Inferior parietal cortex (tissue), 1 donor: ENCODE results near the gene RPS6KB1.
"Not testable (repeated sequence)": the region's sequence is repeated elsewhere in the genome, so short reads cannot be mapped to it uniquely, and the experiment has no call there.

Experiments used
- DNase-seq: peaks from one replicate; pipeline ENCODE4 v3.0.0-alpha.2; 2016; ENCODE audit errors: extremely low spot score

RPS6KB1 gene

DNA sequence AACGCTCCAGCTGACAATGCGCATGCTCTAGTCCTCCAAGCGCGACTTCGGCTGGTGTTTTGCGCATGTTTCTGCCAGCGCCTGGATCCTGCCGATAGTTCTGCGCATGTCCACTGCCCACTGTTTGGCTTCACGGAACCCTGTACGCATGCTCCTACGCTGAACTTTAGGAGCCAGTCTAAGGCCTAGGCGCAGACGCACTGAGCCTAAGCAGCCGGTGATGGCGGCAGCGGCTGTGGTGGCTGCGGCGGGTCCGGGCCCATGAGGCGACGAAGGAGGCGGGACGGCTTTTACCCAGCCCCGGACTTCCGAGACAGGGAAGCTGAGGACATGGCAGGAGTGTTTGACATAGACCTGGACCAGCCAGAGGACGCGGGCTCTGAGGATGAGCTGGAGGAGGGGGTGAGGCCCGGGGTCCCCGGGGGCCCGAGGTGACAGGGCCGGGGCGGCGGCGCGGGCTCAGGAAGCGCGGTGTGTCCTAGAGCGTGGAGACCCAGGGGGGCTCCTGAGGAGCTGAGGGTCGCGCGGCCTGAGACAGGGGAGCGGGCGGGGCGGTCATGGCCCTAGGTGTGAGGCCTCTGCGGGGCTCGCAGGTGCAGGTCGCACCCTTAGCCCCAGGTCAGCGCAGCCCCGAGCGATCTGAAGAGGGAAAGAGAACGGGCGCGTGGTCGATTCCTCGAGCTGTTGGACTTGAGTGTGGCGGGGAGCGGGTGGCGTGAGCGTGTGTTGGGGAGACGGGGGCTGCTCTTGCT is at the start of gene RPS6KB1, which contains the start of gene TUBD1:
Gene RPS6KB1 (plus strand): TSS at position 198 of the 752 bp plus-strand sequence. CDS start 64 bp downstream, at position 262.
Gene TUBD1 (minus strand): TSS at position 20 of the 752 bp plus-strand sequence. CDS start 1,941 bp downstream, outside the sequence.
- DNase-seq: peak; percentile 100

DNA sequence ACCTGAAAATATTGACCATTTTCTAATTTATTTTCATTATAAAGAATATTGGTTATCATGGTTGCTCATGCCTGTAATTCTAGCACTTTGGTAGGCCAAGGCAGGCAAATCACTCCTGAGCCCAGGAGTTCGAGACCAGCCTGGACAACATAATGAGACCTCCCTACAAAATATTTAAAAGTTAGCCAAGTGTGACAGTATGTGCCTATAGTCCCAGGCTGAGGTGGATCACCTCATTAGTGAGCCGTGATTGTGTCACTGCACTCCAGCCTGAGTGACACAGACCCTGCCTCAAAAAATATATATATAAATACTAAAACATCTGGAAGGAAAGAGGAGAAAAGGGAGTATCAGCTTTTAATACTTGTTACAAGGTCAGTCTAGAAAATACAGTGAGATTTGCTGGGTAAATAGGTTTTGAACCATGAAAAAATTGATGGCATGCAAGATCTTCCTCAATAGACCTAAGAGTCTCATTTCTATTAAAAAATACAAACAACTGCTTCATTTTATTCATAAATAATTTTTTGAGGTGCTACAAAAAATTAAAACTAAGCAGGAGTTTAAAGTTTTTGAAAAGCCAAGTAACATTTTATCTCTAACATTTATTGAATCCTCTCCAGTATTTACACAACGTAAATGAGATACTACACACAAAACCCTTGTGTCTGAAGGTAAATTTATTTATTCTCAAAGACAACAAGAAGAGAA is 47.9 kb upstream of the RPS6KB1 start:
- no peak for DNase-seq

DNA sequence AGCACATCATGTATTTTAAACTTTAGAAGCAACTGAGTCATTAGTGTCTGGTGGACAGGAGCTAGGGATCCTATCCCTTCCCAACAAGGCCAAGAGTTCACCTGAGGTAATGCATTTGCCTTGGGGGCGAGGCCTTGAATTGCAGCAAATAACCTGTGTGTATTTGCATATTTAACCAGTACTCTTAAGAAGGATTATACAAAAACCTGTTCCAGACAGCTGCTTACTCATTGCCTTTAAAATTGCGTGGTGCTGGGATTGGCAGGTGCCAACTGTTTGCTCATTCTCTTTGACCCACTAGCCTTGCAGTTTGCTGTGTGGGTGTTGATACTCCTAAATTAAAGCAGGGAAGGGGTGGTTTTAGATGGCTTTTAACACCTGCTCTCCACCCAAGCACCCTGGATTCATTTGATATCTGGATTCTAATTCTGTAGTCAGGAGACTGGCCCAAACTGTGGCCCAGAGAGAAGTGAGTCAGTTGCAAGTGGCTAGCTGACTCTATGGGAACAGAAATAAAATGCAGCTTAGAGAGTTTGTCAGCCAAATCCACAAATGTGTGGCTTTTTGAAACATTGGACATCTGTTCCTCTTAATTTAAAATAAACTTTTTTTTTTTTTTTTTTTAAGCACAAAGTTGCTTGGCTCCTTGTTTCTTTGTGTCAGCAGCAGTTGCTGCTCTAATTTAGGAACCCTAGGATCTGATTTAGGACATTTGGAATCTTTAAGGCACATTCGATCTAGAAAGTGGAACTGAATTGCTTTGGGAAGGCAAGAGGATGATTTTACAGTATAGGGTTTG is 47.1 kb upstream of the RPS6KB1 start:
- DNase-seq: peak; percentile 62

DNA sequence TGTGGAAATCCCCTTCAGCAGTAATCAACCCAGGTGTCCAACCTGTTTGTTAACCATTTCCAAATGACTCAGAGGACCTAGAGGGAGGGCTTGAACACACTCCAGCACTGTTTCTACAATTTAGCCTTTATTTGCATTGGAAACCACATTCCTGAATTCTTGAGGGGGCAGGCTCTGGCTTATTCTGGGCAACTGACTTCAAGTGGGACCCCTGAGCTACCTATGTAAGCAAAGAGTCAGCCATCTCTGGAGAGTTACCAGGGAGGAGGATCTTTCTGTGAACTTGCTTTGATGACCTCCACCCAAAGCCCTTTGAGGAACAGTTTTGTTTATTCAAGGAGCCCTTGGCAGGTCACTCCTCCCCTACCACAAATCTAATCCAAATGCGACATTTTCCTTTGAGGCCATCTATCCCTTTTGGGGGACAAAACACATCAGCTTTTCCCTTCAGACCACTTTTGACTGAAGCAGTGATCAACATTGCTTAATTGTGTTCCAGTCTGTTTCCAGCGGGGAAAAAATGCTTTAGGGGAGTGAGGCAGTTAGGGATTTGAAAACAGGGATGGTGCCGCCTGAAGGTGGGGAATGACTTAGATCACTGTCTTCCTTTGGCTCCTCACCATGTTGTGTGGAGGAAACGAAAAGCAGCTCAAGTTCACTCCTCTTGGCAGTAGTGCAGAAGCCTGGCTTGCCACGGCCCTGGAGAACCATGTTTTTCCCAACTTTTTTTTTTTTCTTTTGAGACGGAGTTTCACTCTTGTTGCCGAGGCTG is 46.3 kb upstream of the RPS6KB1 start:
- DNase-seq: peak; percentile 15

DNA sequence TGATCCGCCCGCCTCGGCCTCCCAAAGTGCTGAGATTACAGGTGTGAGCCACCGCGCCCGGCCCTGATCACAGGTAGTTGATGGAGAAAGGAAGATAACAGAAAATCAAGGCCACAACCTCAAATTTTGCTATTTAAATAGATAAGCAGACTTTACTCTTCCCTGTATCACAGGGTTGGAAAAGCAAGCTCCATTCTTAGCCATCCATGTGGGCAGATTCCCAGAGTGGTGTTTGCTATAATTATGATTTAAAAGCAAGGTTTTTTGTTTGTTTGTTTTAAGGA is 44.6 kb upstream of the RPS6KB1 start:
- DNase-seq: no peak

DNA sequence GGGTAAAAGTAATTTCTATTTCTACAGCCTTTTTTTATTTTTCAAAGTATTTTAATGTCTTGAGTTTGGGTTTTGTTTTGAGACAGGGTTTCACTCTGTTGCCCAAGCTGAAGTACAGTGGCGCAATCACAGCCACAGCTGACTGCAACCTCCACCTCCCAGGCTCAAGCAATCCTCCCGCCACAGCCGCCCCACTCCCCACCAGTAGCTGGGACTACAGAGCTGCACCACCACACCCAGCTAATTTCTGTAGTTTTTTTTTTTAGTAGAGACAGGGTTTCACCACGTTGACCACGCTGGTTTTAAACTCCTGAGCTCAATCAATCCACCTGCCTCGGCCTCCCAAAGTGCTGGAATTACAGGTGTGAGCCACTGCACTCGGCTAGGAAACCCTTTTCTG is 44.1 kb upstream of the RPS6KB1 start:
- DNase-seq: no peak

DNA sequence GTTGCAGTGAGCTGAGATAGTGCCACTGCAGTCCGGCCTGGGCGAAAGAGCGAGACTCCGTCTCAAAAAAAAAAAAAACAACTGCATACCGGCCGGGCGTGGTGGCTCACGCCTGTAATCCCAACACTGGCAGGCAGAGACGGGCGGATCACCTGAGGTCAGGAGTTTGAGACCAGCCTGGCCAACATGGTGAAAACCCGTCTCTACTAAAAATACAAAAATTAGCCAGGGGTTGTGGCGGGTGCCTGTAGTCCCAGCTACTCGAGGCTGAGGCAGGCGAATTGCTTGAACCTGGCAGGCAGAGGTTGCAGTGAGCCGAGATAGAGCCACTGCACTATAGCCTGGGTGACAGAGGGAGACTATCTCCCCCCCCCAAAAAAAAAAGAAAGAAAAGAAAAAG is 42.6 kb upstream of the RPS6KB1 start:
- not testable (repeated sequence) for DNase-seq

DNA sequence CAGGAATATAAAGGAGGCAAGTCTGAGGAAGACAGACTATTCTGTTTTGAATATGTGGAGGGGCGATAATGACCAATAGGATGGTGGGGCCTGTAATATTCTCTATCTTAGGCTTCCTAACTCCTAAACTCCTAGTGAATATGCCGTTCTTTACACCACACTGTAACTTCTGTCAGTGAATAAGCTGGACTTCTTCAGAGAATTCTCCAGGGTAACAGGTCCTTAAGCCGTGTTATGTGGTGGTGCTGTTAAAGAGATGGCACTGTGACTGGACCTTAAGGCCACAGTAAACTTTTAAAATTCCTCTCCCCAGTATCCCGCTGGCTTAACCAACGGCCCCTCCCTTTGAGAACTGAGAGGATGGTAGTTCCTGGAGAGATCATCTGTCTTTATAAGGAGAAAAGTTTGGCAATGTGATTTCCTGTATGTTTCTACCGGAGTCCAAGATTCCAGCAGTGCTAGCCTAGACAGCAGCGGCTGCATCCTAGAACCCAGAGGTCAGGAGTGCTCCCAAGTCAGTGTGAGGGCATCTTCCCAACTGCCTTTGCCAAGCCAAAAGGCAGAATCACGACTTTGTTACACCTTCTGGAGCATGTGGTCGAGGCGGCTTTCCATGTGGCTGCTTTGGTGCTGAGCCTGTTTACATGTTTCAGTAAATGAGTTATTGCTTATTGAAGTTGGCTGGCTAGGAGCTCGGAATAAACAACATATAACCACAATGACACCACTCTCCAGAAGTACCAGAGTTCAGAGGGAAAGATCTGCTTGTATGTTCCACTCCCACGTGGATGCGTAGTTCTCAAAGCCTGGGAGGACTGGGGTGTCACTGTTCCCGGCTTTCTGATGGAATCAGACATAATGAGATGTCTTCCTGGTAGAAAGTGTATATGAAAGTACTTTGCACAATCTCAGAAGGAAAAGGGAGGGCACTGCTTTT is 41.2 kb upstream of the RPS6KB1 start:
- no peak for DNase-seq

DNA sequence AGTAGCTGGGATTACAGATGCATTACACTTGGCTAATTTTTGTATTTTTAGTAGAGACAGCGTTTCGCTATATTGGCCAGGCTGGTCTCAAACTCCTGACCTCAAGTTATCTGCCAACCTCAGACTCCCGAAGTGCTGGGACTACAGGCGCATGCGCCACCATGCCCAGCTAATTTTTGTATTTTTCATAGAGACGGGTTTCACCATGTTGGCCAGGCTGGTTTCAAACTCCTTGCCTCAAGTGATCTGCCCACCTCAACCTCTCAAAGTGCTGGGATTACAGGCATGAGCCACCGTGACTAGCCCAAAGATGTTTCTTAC is 40.1 kb upstream of the RPS6KB1 start:
- DNase-seq: not testable (repeated sequence)

DNA sequence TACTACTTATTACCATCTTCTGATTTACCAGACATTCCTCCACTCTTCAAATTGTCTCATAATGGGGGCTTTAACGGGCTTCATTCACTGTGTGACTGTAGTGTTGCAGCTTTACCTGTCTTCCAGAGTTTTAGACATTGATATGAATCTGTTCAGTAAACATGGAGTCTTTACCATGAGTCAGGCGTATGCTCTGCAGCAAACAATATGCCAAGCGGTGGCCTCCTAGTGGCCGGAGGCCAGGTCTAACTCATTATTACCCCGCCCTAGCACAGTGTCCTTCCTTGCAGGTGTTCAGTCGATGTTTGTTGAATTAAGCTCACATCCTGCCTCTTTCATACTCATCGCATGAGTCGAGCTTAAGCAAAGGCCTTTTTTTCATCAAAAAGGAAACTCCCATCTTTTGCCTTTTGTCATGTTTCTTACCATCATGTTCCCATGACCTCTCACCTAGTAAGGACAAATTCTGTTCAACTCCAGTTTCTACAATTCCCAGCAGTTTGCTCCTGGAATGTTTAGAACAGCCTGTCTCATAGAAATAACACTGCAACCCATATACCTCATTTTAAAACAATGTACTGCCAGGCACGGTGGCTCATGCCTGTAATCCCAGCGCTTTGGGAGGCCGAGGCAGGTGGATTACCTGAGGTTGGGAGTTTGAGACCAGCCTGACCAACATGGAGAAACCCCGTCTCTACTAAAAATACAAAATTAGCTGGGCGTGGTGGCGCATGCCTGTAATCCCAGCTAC is 39.6 kb upstream of the RPS6KB1 start:
- no peak for DNase-seq

DNA sequence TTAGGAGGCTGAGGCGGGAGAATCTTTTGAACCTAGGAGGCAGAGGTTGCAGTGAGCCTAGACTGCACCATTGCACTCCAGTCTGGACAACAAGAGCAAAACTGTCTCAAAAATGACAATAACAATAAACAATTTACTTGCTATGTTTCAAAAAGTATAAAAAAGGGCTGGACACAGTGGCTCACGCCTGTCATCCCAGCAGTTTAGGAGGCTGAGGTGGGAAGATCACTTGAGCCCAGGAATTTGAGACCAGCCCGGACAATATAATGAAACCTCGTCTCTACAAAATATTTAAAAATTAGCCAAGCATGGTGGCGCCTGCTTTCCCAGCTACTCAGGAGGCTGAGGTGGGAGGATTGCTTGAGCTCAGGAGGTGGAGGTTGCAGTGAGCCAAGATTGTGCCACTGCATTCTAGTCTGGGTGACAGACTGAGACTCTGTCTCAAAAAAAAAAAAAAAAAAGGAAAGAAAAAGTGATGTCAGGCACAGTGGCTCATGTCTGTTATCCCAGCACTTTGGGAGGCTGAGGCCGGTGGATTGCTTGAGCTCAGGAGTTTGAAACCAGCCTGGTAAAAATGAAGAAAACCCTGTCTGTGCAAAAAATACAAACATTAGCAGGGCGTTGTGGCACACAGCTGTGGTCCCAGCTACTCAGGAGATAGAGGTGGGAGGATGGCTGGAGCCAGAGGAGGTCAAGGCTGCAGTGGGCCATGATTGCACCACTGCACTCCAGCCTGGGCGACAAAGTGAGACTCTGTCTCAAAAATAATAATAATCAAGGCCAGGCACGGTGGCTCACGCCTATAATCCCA is 38.8 kb upstream of the RPS6KB1 start:
- not testable (repeated sequence) for DNase-seq

DNA sequence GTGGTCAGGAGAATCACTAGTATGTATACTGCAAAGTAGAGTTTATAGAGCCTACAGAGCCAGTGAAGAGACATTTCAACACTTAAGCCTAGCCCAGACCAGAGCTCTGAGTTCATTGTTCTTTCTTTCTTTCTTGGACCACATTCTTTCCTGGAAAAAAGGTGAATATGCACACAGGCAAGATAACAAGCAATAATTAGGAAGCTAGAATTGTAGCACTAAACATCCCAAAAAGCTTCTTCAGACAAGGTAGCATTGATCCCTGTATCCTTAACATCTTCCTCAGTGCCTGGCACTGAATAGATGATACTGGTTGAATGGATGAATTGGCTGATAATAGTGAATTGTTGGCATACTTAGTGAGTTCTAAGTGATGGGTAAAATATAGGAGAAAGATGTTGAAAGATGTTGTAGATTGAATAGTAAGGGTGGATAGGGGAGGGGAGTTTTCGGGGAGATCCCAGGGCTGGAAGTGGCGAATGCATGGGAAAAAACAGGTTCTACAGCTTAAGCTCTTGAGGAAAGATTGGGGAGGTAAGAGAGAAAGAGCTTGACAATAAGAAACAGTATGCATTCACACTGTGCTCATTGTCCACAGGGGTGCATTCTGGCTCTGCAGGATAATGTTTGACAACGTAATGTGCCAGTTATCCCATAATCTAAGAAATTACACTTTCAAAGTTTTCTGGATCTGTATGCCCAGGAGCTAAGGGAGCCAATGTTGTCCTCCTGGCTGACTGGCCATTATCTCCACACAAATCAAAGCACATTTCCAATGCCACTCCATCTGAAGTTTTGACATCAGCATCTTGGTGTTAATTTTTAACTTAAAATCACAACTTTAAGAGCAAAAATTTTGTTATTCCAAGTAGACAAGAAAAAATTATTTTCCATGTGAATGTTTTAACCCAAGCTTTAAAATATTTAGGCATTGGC is 35.8 kb upstream of the RPS6KB1 start:
- DNase-seq: no peak

DNA sequence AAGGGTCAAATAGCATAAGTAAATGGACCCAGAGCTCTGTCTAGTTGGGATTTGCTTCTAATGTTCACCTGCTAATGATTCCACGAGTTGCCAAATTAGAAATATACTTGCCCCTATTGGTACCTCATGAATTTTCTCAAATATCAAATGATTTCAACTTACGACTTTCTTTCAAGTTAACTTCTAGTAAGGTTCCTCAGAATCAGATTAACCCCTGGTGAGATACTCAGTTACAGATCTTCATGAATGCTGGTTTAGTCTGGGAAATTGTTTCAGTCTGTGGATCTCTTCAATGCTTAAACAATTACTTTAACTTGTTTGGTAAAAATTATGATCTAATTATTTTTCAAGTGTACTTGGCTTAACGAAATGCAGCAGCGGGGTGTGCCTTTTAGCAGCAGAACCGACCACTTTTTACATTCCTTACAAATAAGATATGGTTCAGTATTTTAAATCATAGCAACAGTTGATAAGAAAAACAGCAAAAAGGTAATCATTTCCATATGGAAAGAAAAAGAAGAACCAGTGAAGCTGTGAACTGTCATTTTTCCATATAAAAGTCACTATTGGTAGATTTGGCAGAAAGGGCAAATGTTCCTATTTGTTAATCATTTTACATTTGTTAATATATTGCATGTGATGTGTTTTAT is 34.6 kb upstream of the RPS6KB1 start:
- DNase-seq: no peak

DNA sequence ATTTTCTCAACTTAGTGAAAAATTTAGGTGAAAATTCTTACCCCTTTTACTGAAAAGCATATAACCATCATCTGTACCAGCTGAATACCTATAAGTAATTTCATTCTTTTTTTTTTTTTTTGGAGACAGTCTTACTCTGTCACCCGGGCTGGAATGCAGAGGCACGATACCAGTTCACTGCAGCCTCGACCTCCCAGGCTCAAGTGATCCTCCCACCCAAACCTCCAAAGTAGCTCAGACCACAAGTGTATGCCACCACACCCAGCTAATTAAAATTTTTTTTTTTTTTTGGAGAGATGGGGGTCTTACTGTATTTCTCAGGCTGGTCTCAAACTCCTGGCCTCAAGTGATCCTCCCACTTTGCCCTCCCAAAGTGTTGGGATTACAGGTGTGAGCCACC is 34.0 kb upstream of the RPS6KB1 start:
- no peak for DNase-seq

DNA sequence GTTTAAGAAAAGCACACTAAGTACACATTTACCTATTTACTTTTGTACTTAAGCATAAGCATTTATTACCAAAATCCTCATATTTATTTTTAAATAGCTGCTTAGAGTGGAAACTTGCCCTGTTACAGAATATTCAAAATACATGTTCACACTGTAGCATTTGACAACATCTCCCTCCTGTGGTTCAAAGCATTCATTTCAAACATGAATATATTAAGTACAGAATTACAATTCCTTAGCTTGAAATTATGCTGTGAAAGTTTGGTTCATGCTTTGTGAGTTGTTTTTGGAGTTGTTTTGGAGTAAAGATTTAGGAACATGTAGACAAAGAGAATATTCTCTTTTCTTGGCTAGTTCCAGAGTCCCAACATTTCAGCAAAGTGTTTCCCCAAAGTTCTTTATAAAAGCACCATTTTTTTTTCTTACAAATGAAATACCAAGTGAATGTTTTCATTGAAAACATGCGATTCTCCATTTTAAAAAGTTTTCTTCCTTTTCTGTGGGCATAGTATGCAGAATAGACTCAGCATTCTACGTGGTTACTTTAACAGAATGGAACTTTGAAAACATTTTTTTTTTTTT is 33.4 kb upstream of the RPS6KB1 start:
- peak; percentile 58 for DNase-seq

DNA sequence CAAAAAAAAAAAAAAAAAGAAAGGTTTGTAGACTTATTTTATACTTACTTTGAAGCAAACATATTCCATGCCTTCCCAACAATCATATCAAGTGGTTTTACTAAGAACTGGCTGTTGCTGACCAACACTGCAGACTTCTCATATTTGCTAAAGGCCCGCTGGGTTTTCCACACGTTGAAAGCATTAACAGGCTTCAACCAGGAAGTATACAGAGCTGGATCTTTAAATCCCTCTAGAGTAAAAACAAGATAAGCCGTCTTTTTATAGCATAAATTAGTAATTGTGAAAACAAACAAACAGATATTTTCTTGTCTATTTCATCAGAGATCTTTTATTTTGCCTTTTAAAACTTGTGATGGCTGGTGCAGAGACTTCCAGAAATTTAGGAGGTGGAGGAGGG is 29.3 kb upstream of the RPS6KB1 start:
- no peak for DNase-seq

DNA sequence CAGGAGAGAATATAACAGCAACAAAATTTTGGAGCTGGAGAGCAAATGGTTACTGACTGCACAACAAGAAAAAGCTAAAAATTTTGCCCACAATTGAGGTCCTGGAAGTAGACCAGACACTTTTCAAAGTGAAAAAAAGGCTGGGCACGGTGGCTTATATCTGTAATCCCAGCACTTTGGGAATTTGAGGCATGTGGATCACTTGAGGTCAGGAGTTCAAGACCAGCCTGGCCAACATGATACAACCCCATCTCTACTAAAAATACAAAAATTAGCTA is 23.0 kb upstream of the RPS6KB1 start:
- DNase-seq: no peak
